ENCODE results near the gene CELF3. TPM values are rescaled to one million over a fixed set of nuclear protein-coding genes. Genes with fewer than 3 reads are reported as not detected.
A peak's percentile ranks its signal among the peaks of the same experiment; 100 is the strongest.

The CELF3 gene
- total and polyA plus RNA-seq, 2 experiments from 2014 or later, result 0.31 to 0.58 TPM

DNA sequence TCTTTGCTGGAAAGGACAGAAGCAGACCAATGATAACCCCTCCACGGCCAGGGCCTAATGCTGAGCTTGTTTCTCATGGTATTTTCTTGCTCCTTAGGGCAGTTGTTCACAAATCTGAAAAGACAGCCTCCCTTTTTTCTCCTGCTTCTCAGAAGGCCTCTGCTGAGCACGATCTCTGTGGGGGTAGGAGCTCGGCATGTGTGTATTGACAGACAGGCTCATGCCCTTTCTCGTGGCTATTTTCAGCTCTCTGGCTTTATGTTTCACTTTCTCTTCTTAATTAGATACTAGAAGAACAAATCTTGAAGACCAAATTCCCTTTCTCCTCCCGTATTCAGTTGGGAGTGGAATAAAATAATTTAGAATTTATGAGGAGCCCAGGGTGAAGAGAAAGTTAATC, 4.0 kb upstream of the CELF3 start:
- Mint-ChIP-seq H3K27ac (no peak overlapping the region), H3K4me3 (peak overlapping the region; percentile 62), H3K36me3 (ENCODE audit: low read depth) (no peaks in the 10 kb centered on the region), H3K27me3 (ENCODE audit: insufficient read depth, low read depth, poor library complexity) (peaks cover 37% of the 10 kb centered on the region), H3K4me1 (peaks cover 33% of the 10 kb centered on the region), H3K9me3 (no peaks in the 10 kb centered on the region)
- Histone ChIP-seq H3K9me2 (ENCODE audit: insufficient read depth) (no peaks in the 10 kb centered on the region), H3K4me2 (peak overlapping the region; percentile 93), H3K4me3 (peak overlapping the region; percentile 87), H3K27me3 (ENCODE audit: insufficient read depth) (peaks cover 62% of the 10 kb centered on the region), H2AFZ (0 out of 2 replicates have a peak overlapping the region, but pooled peaks have one; percentile 95), H4K20me1 (replicated peaks; ENCODE audit: insufficient read depth) (0 out of 2 replicates have a peak, but pooled peaks cover 2% of the 10 kb centered on the region), H3K4me1 (ENCODE audit: insufficient read depth) (peaks cover 26% of the 10 kb centered on the region), H3K27ac (ENCODE audit: low read depth) (no peak overlapping the region), H3K79me2 (replicated peaks; ENCODE audit: insufficient read depth) (no peaks in the 10 kb centered on the region), H3K36me3 (ENCODE audit: insufficient read depth) (no peaks in the 10 kb centered on the region), H3F3A (replicated peaks; ENCODE audit: low read depth) (no peaks in the 10 kb centered on the region)
- no peak for ATAC-seq
- no peak for DNase-seq (ENCODE audit: low spot score)
- TF ChIP-seq, protein P1, sequence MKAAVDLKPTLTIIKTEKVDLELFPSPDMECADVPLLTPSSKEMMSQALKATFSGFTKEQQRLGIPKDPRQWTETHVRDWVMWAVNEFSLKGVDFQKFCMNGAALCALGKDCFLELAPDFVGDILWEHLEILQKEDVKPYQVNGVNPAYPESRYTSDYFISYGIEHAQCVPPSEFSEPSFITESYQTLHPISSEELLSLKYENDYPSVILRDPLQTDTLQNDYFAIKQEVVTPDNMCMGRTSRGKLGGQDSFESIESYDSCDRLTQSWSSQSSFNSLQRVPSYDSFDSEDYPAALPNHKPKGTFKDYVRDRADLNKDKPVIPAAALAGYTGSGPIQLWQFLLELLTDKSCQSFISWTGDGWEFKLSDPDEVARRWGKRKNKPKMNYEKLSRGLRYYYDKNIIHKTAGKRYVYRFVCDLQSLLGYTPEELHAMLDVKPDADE (IDR thresholded peaks at IDR 0.05), result no peak
- TF ChIP-seq, protein P2, sequence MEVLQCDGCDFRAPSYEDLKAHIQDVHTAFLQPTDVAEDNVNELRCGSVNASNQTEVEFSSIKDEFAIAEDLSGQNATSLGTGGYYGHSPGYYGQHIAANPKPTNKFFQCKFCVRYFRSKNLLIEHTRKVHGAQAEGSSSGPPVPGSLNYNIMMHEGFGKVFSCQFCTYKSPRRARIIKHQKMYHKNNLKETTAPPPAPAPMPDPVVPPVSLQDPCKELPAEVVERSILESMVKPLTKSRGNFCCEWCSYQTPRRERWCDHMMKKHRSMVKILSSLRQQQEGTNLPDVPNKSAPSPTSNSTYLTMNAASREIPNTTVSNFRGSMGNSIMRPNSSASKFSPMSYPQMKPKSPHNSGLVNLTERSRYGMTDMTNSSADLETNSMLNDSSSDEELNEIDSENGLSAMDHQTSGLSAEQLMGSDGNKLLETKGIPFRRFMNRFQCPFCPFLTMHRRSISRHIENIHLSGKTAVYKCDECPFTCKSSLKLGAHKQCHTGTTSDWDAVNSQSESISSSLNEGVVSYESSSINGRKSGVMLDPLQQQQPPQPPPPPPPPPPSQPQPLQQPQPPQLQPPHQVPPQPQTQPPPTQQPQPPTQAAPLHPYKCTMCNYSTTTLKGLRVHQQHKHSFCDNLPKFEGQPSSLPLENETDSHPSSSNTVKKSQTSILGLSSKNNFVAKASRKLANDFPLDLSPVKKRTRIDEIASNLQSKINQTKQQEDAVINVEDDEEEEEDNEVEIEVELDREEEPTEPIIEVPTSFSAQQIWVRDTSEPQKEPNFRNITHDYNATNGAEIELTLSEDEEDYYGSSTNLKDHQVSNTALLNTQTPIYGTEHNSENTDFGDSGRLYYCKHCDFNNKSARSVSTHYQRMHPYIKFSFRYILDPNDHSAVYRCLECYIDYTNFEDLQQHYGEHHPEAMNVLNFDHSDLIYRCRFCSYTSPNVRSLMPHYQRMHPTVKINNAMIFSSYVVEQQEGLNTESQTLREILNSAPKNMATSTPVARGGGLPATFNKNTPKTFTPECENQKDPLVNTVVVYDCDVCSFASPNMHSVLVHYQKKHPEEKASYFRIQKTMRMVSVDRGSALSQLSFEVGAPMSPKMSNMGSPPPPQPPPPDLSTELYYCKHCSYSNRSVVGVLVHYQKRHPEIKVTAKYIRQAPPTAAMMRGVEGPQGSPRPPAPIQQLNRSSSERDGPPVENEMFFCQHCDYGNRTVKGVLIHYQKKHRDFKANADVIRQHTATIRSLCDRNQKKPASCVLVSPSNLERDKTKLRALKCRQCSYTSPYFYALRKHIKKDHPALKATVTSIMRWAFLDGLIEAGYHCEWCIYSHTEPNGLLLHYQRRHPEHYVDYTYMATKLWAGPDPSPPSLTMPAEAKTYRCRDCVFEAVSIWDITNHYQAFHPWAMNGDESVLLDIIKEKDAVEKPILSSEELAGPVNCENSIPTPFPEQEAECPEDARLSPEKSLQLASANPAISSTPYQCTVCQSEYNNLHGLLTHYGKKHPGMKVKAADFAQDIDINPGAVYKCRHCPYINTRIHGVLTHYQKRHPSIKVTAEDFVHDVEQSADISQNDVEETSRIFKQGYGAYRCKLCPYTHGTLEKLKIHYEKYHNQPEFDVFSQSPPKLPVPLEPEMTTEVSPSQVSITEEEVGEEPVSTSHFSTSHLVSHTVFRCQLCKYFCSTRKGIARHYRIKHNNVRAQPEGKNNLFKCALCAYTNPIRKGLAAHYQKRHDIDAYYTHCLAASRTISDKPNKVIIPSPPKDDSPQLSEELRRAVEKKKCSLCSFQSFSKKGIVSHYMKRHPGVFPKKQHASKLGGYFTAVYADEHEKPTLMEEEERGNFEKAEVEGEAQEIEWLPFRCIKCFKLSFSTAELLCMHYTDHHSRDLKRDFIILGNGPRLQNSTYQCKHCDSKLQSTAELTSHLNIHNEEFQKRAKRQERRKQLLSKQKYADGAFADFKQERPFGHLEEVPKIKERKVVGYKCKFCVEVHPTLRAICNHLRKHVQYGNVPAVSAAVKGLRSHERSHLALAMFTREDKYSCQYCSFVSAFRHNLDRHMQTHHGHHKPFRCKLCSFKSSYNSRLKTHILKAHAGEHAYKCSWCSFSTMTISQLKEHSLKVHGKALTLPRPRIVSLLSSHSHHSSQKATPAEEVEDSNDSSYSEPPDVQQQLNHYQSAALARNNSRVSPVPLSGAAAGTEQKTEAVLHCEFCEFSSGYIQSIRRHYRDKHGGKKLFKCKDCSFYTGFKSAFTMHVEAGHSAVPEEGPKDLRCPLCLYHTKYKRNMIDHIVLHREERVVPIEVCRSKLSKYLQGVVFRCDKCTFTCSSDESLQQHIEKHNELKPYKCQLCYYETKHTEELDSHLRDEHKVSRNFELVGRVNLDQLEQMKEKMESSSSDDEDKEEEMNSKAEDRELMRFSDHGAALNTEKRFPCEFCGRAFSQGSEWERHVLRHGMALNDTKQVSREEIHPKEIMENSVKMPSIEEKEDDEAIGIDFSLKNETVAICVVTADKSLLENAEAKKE (CRISPR knock-in tag; IDR thresholded peaks at IDR 0.05), result no peak
- TF ChIP-seq CREB1 (CRISPR knock-in tag; IDR thresholded peaks at IDR 0.05; ENCODE audit: low read depth), result no peak
- TF ChIP-seq ZNF331 (CRISPR knock-in tag; IDR thresholded peaks at IDR 0.05; ENCODE audit: low read depth), result no peak
- TF ChIP-seq, protein P3, sequence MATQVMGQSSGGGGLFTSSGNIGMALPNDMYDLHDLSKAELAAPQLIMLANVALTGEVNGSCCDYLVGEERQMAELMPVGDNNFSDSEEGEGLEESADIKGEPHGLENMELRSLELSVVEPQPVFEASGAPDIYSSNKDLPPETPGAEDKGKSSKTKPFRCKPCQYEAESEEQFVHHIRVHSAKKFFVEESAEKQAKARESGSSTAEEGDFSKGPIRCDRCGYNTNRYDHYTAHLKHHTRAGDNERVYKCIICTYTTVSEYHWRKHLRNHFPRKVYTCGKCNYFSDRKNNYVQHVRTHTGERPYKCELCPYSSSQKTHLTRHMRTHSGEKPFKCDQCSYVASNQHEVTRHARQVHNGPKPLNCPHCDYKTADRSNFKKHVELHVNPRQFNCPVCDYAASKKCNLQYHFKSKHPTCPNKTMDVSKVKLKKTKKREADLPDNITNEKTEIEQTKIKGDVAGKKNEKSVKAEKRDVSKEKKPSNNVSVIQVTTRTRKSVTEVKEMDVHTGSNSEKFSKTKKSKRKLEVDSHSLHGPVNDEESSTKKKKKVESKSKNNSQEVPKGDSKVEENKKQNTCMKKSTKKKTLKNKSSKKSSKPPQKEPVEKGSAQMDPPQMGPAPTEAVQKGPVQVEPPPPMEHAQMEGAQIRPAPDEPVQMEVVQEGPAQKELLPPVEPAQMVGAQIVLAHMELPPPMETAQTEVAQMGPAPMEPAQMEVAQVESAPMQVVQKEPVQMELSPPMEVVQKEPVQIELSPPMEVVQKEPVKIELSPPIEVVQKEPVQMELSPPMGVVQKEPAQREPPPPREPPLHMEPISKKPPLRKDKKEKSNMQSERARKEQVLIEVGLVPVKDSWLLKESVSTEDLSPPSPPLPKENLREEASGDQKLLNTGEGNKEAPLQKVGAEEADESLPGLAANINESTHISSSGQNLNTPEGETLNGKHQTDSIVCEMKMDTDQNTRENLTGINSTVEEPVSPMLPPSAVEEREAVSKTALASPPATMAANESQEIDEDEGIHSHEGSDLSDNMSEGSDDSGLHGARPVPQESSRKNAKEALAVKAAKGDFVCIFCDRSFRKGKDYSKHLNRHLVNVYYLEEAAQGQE (IDR thresholded peaks at IDR 0.05; ENCODE audit: unreplicated experiment), result no peak
- no peak for TF ChIP-seq NANOG (IDR thresholded peaks at IDR 0.05; ENCODE audit: borderline replicate concordance)
- no peak for TF ChIP-seq JUNB (IDR thresholded peaks at IDR 0.05; ENCODE audit: unreplicated experiment)
- no peak for TF ChIP-seq EZH2phosphoT487 (IDR thresholded peaks at IDR 0.05; ENCODE audit: unreplicated experiment)
- TF ChIP-seq, protein P4, sequence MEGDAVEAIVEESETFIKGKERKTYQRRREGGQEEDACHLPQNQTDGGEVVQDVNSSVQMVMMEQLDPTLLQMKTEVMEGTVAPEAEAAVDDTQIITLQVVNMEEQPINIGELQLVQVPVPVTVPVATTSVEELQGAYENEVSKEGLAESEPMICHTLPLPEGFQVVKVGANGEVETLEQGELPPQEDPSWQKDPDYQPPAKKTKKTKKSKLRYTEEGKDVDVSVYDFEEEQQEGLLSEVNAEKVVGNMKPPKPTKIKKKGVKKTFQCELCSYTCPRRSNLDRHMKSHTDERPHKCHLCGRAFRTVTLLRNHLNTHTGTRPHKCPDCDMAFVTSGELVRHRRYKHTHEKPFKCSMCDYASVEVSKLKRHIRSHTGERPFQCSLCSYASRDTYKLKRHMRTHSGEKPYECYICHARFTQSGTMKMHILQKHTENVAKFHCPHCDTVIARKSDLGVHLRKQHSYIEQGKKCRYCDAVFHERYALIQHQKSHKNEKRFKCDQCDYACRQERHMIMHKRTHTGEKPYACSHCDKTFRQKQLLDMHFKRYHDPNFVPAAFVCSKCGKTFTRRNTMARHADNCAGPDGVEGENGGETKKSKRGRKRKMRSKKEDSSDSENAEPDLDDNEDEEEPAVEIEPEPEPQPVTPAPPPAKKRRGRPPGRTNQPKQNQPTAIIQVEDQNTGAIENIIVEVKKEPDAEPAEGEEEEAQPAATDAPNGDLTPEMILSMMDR (conservative IDR thresholded peaks at IDR 0.05; ENCODE audit: low read depth in 2 of 2), result no peak
- TF ChIP-seq POLR2AphosphoS5 (IDR thresholded peaks at IDR 0.05; ENCODE audit: low read depth), result no peak
- no peak for TF ChIP-seq ZNF114 (CRISPR knock-in tag; IDR thresholded peaks at IDR 0.05)
- no peak for TF ChIP-seq EZH2 (IDR thresholded peaks at IDR 0.05; ENCODE audit: low read depth, unreplicated experiment)
- TF ChIP-seq STAT1 (IDR thresholded peaks at IDR 0.05; ENCODE audit: unreplicated experiment), result no peak
